Measurements from ENCODE around the gene LGALS4.
A peak's percentile ranks its signal among the peaks of the same experiment; 100 is the strongest.

LGALS4 gene

DNA sequence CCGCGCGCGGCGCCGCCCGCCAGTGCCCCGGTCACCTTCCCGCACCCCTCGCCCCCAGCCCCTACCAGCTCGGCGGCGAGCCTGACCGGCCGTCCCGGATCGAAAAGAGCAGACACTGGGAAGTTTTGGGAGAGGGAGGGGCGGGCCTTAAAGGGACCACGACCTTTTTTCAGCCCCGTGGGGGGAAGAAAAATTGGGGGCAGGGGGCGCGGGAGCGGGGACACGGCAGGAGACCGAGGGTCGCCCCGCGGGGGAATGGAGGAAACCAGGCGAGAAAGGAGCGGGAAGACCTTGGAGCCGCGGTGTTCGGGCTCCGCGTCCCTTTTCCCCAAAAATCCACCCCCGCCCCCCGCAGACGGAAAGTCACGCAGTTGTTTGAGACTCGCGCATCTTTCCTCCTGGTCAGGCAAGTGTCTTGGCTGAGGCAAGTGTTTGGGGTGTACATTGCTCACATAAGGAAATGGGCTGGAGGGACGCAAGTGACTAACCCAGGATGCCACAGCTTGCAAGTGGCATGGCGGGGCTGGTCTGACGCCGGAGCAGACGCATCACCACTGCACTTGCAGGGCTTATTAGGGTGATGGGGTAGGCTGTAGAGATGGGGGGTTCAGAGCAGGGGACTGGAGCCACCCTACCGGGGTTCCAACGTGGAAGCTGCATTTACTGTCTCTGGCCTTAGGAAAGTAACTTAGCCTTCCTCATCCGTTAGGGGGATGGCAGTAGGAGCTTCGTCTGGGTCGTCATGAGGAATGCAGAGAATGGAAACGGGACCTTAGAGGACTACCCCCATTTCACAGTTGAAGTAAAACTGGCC lies 39.7 kb upstream of the LGALS4 start:
- DNase-seq (ENCODE audit: low read depth in 2 of 2) = peak; percentile 57 to 76
- TF ChIP-seq, protein P1, sequence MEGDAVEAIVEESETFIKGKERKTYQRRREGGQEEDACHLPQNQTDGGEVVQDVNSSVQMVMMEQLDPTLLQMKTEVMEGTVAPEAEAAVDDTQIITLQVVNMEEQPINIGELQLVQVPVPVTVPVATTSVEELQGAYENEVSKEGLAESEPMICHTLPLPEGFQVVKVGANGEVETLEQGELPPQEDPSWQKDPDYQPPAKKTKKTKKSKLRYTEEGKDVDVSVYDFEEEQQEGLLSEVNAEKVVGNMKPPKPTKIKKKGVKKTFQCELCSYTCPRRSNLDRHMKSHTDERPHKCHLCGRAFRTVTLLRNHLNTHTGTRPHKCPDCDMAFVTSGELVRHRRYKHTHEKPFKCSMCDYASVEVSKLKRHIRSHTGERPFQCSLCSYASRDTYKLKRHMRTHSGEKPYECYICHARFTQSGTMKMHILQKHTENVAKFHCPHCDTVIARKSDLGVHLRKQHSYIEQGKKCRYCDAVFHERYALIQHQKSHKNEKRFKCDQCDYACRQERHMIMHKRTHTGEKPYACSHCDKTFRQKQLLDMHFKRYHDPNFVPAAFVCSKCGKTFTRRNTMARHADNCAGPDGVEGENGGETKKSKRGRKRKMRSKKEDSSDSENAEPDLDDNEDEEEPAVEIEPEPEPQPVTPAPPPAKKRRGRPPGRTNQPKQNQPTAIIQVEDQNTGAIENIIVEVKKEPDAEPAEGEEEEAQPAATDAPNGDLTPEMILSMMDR (IDR thresholded peaks at IDR 0.05; ENCODE audit: low read depth, low read length) = no peak

GRCh38 chr19:38851622-38852230 lies 39.0 kb upstream of the LGALS4 start:
- TF ChIP-seq, protein P1 (IDR thresholded peaks at IDR 0.05; ENCODE audit: low read depth, low read length) = no peak
- peak overlapping the region; percentile 78 to 81 for H3K4me3 ChIP-seq (replicated peaks in 1 of 2; ENCODE audit: low read depth in 2 of 2, low read length in 2 of 2)
- DNase-seq (ENCODE audit: low read depth in 2 of 2) = peak; percentile 90 to 96

More for the DNA sequence above, 39.7 kb upstream of the LGALS4 start:
- H3K4me3 ChIP-seq (replicated peaks in 1 of 2; ENCODE audit: low read depth in 2 of 2, low read length in 2 of 2) = peak overlapping the region; percentile 78 to 81

DNA sequence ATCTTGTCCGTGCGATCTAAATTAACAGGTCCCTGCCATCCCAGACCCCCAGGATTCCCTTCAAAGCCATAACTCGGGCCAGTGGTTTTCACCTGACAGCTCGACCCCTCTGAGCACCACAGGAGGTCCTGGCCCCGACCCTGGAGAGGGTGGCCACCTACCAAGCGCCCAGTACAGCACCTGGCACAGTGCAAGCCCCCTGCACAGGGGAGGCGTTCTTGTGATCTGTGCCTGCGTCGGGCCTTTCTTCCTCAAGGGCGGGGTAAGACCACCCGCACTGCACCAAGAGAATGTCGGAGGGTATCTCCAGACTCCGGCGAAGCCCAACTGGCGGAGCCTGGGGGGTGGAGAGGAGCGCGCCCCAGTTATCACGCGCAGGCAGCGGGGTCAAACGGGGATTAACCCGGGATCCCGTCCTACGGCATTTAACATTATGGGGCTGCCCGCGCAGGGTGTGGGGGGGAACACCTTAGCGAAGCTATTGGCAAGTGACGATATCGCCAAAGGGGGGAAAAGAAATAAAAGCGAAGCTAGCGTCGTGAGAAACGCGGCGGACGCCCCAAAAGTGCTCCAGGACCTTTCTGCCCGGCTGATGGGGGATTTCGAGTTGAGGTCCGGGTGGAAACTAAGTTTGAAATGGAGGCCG lies 38.4 kb upstream of the LGALS4 start:
- peak overlapping the region; percentile 64 to 78 for H3K4me3 ChIP-seq (replicated peaks in 1 of 2; ENCODE audit: low read depth in 2 of 2, low read length in 2 of 2)
- no peak for DNase-seq (ENCODE audit: low read depth in 2 of 2)
- TF ChIP-seq, protein P1 (IDR thresholded peaks at IDR 0.05; ENCODE audit: low read depth, low read length) = no peak

GRCh38 chr19:38850436-38850975 lies 37.8 kb upstream of the LGALS4 start:
- DNase-seq (ENCODE audit: low read depth in 2 of 2) = peak in 1 of 2 donors; percentile 100
- H3K4me3 ChIP-seq (replicated peaks in 1 of 2; ENCODE audit: low read depth in 2 of 2, low read length in 2 of 2) = peak overlapping the region; percentile 64 to 78

GRCh38 chr19:38849860-38850435 lies 37.2 kb upstream of the LGALS4 start, which contains the start of gene HNRNPL:
HNRNPL (minus strand) TSS chr19:38849986; CDS start chr19:38849966, 20 bp downstream.
- peak within 1 kb of the TSS; percentile 64 to 78 for H3K4me3 ChIP-seq (replicated peaks in 1 of 2; ENCODE audit: low read depth in 2 of 2, low read length in 2 of 2)
- peak in 1 of 2 donors; percentile 100 for DNase-seq (ENCODE audit: low read depth in 2 of 2)
- TF ChIP-seq, protein P1 (IDR thresholded peaks at IDR 0.05; ENCODE audit: low read depth, low read length) = peak; percentile 24

More at GRCh38 chr19:38850436-38850975, 37.8 kb upstream of the LGALS4 start:
- TF ChIP-seq, protein P1 (IDR thresholded peaks at IDR 0.05; ENCODE audit: low read depth, low read length) = no peak
